KOPT-K1 (cell line): Measurements from ENCODE around the gene RAB2B.
"Not testable (repeated sequence)": the region's sequence is repeated elsewhere in the genome, so short reads cannot be mapped to it uniquely, and the experiment has no call there.

Experiments
- H3K27ac ChIP-seq: fragments of 200-600 bp; sonication (generic); 2 replicates; pipeline ENCODE4 v1.5.1; 2016; ENCODE audit warnings: antibody characterized with exemption, mild to moderate bottlenecking, low read depth, low read length; ENCODE audit not compliant: poor library complexity, severe bottlenecking
- H3K36me3 ChIP-seq: fragments of 200-600 bp; sonication (generic); 2 replicates; pipeline ENCODE4 v1.5.1; 2017; ENCODE audit warnings: antibody characterized with exemption, mild to moderate bottlenecking, low read length, moderate library complexity; ENCODE audit not compliant: insufficient read depth
- H3K9me3 ChIP-seq: fragments of 200-600 bp; sonication (generic); 2 replicates; pipeline ENCODE4 v1.5.1; 2017; ENCODE audit warnings: antibody characterized with exemption, low read length, mild to moderate bottlenecking; ENCODE audit not compliant: insufficient read depth, poor library complexity, severe bottlenecking

The RAB2B gene

GRCh38 chr14:21442657-21443056 lies 34.1 kb downstream of the RAB2B start:
- H3K27ac ChIP-seq = not testable (repeated sequence)

GRCh38 chr14:21440859-21441258 lies 35.9 kb downstream of the RAB2B start:
- H3K36me3 ChIP-seq = peaks cover 13% of the 10 kb centered on the region; the same call in 1 of the 2 replicates
- H3K9me3 ChIP-seq = no peaks in the 10 kb centered on the region
- H3K27ac ChIP-seq = no peak overlapping the region

More at GRCh38 chr14:21442657-21443056, 34.1 kb downstream of the RAB2B start:
- H3K9me3 ChIP-seq = not testable (repeated sequence)
- peaks cover 21% of the 10 kb centered on the region; the same call in 1 of the 2 replicates for H3K36me3 ChIP-seq

- Histone ChIP-seq H3K9me3 (no peaks in the 10 kb centered on the region), H3K27ac (peak overlapping the region; percentile 72), H3K36me3 (peaks cover 26% of the 10 kb centered on the region; the same call in 1 of the 2 replicates)
Measured at GRCh38 chr14:21437063-21437901, 39.5 kb downstream of the RAB2B start.

- Histone ChIP-seq H3K9me3 (no peaks in the 10 kb centered on the region), H3K36me3 (peaks cover 25% of the 10 kb centered on the region), H3K27ac (peak overlapping the region; percentile 72)
Measured at GRCh38 chr14:21436567-21437062, 40.1 kb downstream of the RAB2B start.

GRCh38 chr14:21431126-21431525 lies 45.6 kb downstream of the RAB2B start:
- no peak overlapping the region for H3K27ac ChIP-seq
- H3K9me3 ChIP-seq = no peaks in the 10 kb centered on the region
- peaks cover 73% of the 10 kb centered on the region for H3K36me3 ChIP-seq

GRCh38 chr14:21428930-21429329 lies 47.8 kb downstream of the RAB2B start:
- H3K36me3 ChIP-seq = peaks cover 89% of the 10 kb centered on the region
- H3K9me3 ChIP-seq = no peaks in the 10 kb centered on the region
- H3K27ac ChIP-seq = no peak overlapping the region

GRCh38 chr14:21426692-21427091 lies 50.1 kb downstream of the RAB2B start:
- Histone ChIP-seq H3K9me3 (no peaks in the 10 kb centered on the region), H3K36me3 (peaks cover 100% of the 10 kb centered on the region)

GRCh38 chr14:21419528-21419927 lies 57.2 kb downstream of the RAB2B start:
- Histone ChIP-seq H3K9me3 (no peaks in the 10 kb centered on the region), H3K36me3 (peaks cover 96% of the 10 kb centered on the region), H3K27ac (no peak overlapping the region)

More at GRCh38 chr14:21426692-21427091, 50.1 kb downstream of the RAB2B start:
- no peak overlapping the region for H3K27ac ChIP-seq

GRCh38 chr14:21415329-21415728 lies 61.4 kb downstream of the RAB2B start:
- no peaks in the 10 kb centered on the region for H3K9me3 ChIP-seq
- H3K36me3 ChIP-seq = peaks cover 96% of the 10 kb centered on the region

GRCh38 chr14:21414137-21414631 lies 62.6 kb downstream of the RAB2B start:
- H3K27ac ChIP-seq = no peak overlapping the region

More at GRCh38 chr14:21415329-21415728, 61.4 kb downstream of the RAB2B start:
- H3K27ac ChIP-seq = no peak overlapping the region

More at GRCh38 chr14:21414137-21414631, 62.6 kb downstream of the RAB2B start:
- Histone ChIP-seq H3K9me3 (no peaks in the 10 kb centered on the region), H3K36me3 (peaks cover 96% of the 10 kb centered on the region)
